Measurements from ENCODE around the gene FRZB.

GRCh38 chr2:182816866-182817265 is 49.6 kb downstream of the FRZB start:
- TF ChIP-seq YY1 (IDR thresholded peaks at IDR 0.05; ENCODE audit: borderline replicate concordance in 1 of 3, control insufficient read depth in 1 of 3, extremely low read depth in 1 of 3, insufficient read depth in 3 of 3, insufficient read length in 1 of 3, insufficient replicate concordance in 2 of 3, low read depth in 1 of 3, low read length in 2 of 3), result no peak
- TF ChIP-seq POLR2A (conservative IDR thresholded peaks at IDR 0.05), result no peak
- TF ChIP-seq CTCF (IDR thresholded peaks at IDR 0.05 in 2 of 3, conservative IDR thresholded peaks at IDR 0.05 in 1 of 3; ENCODE audit: insufficient read depth in 2 of 3, low read depth in 1 of 3, low read length in 3 of 3), result no peak
- TF ChIP-seq, protein P1, sequence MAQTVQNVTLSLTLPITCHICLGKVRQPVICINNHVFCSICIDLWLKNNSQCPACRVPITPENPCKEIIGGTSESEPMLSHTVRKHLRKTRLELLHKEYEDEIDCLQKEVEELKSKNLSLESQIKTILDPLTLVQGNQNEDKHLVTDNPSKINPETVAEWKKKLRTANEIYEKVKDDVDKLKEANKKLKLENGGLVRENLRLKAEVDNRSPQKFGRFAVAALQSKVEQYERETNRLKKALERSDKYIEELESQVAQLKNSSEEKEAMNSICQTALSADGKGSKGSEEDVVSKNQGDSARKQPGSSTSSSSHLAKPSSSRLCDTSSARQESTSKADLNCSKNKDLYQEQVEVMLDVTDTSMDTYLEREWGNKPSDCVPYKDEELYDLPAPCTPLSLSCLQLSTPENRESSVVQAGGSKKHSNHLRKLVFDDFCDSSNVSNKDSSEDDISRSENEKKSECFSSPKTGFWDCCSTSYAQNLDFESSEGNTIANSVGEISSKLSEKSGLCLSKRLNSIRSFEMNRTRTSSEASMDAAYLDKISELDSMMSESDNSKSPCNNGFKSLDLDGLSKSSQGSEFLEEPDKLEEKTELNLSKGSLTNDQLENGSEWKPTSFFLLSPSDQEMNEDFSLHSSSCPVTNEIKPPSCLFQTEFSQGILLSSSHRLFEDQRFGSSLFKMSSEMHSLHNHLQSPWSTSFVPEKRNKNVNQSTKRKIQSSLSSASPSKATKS (CRISPR knock-in tag; IDR thresholded peaks at IDR 0.05), result no peak
- TF ChIP-seq NR2C2 (CRISPR knock-in tag; IDR thresholded peaks at IDR 0.05), result no peak
- TF ChIP-seq NR2C2 (tag; IDR thresholded peaks at IDR 0.05), result no peak
- no peak for TF ChIP-seq ZNF140 (CRISPR knock-in tag; IDR thresholded peaks at IDR 0.05)
- no peak for TF ChIP-seq SREBF1 (IDR thresholded peaks at IDR 0.05; ENCODE audit: borderline replicate concordance, low read depth, low read length)
- no peak for TF ChIP-seq TAF1 (IDR thresholded peaks at IDR 0.05; ENCODE audit: control insufficient read depth, extremely low read depth, insufficient read depth, low read length, severe bottlenecking)
- no peak for TF ChIP-seq SRF (CRISPR knock-in tag; IDR thresholded peaks at IDR 0.05)
- TF ChIP-seq BRF1 (IDR thresholded peaks at IDR 0.05; ENCODE audit: borderline replicate concordance, extremely low read depth, insufficient read length), result no peak
- no peak for TF ChIP-seq ZNF639 (CRISPR knock-in tag; conservative IDR thresholded peaks at IDR 0.05 in 1 of 2, IDR thresholded peaks at IDR 0.05 in 1 of 2)
- no peak for TF ChIP-seq MAX (CRISPR knock-in tag; IDR thresholded peaks at IDR 0.05)
- TF ChIP-seq GTF2F1 (IDR thresholded peaks at IDR 0.05; ENCODE audit: low read depth, low read length), result no peak

Measured in K562 (cell line).